Measurements from ENCODE around the gene DLG2.

- TF ChIP-seq RAD21 (IDR thresholded peaks at IDR 0.05) = no peak
- TF ChIP-seq, protein P1, sequence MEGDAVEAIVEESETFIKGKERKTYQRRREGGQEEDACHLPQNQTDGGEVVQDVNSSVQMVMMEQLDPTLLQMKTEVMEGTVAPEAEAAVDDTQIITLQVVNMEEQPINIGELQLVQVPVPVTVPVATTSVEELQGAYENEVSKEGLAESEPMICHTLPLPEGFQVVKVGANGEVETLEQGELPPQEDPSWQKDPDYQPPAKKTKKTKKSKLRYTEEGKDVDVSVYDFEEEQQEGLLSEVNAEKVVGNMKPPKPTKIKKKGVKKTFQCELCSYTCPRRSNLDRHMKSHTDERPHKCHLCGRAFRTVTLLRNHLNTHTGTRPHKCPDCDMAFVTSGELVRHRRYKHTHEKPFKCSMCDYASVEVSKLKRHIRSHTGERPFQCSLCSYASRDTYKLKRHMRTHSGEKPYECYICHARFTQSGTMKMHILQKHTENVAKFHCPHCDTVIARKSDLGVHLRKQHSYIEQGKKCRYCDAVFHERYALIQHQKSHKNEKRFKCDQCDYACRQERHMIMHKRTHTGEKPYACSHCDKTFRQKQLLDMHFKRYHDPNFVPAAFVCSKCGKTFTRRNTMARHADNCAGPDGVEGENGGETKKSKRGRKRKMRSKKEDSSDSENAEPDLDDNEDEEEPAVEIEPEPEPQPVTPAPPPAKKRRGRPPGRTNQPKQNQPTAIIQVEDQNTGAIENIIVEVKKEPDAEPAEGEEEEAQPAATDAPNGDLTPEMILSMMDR (IDR thresholded peaks at IDR 0.05; ENCODE audit: low read depth, low read length, missing input control) = no peak
- TF ChIP-seq, protein P2, sequence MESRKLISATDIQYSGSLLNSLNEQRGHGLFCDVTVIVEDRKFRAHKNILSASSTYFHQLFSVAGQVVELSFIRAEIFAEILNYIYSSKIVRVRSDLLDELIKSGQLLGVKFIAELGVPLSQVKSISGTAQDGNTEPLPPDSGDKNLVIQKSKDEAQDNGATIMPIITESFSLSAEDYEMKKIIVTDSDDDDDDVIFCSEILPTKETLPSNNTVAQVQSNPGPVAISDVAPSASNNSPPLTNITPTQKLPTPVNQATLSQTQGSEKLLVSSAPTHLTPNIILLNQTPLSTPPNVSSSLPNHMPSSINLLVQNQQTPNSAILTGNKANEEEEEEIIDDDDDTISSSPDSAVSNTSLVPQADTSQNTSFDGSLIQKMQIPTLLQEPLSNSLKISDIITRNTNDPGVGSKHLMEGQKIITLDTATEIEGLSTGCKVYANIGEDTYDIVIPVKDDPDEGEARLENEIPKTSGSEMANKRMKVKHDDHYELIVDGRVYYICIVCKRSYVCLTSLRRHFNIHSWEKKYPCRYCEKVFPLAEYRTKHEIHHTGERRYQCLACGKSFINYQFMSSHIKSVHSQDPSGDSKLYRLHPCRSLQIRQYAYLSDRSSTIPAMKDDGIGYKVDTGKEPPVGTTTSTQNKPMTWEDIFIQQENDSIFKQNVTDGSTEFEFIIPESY (IDR thresholded peaks at IDR 0.05) = no peak
- TF ChIP-seq FOXA1 (IDR thresholded peaks at IDR 0.05) = no peak
- no peak for TF ChIP-seq RXRA (IDR thresholded peaks at IDR 0.05)
- TF ChIP-seq, protein P3, sequence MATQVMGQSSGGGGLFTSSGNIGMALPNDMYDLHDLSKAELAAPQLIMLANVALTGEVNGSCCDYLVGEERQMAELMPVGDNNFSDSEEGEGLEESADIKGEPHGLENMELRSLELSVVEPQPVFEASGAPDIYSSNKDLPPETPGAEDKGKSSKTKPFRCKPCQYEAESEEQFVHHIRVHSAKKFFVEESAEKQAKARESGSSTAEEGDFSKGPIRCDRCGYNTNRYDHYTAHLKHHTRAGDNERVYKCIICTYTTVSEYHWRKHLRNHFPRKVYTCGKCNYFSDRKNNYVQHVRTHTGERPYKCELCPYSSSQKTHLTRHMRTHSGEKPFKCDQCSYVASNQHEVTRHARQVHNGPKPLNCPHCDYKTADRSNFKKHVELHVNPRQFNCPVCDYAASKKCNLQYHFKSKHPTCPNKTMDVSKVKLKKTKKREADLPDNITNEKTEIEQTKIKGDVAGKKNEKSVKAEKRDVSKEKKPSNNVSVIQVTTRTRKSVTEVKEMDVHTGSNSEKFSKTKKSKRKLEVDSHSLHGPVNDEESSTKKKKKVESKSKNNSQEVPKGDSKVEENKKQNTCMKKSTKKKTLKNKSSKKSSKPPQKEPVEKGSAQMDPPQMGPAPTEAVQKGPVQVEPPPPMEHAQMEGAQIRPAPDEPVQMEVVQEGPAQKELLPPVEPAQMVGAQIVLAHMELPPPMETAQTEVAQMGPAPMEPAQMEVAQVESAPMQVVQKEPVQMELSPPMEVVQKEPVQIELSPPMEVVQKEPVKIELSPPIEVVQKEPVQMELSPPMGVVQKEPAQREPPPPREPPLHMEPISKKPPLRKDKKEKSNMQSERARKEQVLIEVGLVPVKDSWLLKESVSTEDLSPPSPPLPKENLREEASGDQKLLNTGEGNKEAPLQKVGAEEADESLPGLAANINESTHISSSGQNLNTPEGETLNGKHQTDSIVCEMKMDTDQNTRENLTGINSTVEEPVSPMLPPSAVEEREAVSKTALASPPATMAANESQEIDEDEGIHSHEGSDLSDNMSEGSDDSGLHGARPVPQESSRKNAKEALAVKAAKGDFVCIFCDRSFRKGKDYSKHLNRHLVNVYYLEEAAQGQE (IDR thresholded peaks at IDR 0.05) = no peak
- TF ChIP-seq, protein P4, sequence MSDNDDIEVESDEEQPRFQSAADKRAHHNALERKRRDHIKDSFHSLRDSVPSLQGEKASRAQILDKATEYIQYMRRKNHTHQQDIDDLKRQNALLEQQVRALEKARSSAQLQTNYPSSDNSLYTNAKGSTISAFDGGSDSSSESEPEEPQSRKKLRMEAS (IDR thresholded peaks at IDR 0.05) = no peak
- TF ChIP-seq, protein P5, sequence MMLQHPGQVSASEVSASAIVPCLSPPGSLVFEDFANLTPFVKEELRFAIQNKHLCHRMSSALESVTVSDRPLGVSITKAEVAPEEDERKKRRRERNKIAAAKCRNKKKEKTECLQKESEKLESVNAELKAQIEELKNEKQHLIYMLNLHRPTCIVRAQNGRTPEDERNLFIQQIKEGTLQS (IDR thresholded peaks at IDR 0.05) = no peak
Measured at GRCh38 chr11:83676056-83676601, 1951.0 kb downstream of the DLG2 start.
